ENCODE results near the gene SLC4A5. TPM values are rescaled to one million over a fixed set of nuclear protein-coding genes. Genes with fewer than 3 reads are reported as not detected.
"Not testable (repeated sequence)": the region's sequence is repeated elsewhere in the genome, so short reads cannot be mapped to it uniquely, and the experiment has no call there.

The SLC4A5 gene
- total RNA-seq, 1 donor, result 0.36 TPM

DNA sequence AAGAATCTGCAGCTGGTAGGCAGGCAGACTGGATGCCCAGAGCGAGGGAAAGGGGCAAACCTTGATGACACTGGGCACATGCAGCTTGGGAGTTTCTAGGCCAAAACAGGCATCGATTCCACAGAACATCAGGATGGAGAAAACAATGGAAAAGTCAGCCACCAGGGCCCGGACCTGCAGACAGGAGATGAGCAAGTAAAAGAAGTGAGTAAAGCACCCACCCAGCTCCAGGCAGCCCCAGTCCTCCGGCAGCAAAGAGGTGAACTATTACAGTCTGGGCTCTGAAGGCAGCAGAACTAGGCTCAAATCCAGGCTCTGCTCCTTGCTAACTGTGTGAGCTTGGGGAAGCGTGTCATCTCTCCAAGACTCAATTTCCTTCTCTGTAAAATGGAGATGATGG lies 108.2 kb downstream of the SLC4A5 start:
- Histone ChIP-seq H3K4me3 (ENCODE audit: insufficient read depth, low read length) (no peak overlapping the region), H3K4me1 (ENCODE audit: insufficient read depth, low read length) (no peaks in the 10 kb centered on the region)

GRCh38 chr2:74233648-74234047 lies 109.6 kb downstream of the SLC4A5 start:
- Histone ChIP-seq H3K27ac (ENCODE audit: low read depth, low read length) (no peak overlapping the region), H3K27me3 (ENCODE audit: insufficient read depth, low read length) (no peaks in the 10 kb centered on the region), H3K9me3 (ENCODE audit: low read depth, low read length) (no peaks in the 10 kb centered on the region), H3K4me2 (ENCODE audit: insufficient read depth, low read length) (no peak overlapping the region), H3K4me3 (ENCODE audit: insufficient read depth, low read length) (no peak overlapping the region), H3K4me1 (ENCODE audit: insufficient read depth, low read length) (no peaks in the 10 kb centered on the region), H3K36me3 (ENCODE audit: insufficient read depth, low read length) (no peaks in the 10 kb centered on the region), H3K79me2 (ENCODE audit: insufficient read depth, low read length) (no peaks in the 10 kb centered on the region), H2AFZ (ENCODE audit: low read length) (no peak overlapping the region), H4K20me1 (ENCODE audit: insufficient read depth, low read length) (no peaks in the 10 kb centered on the region)
- no peak for TF ChIP-seq CTCF (IDR thresholded peaks at IDR 0.05; ENCODE audit: extremely low read depth, low read depth, low read length)
- DNase-seq (ENCODE audit: insufficient read length, low spot score, missing footprints), result no peak

More for the DNA sequence above, 108.2 kb downstream of the SLC4A5 start:
- H3K36me3 ChIP-seq (ENCODE audit: insufficient read depth, low read length), result no peaks in the 10 kb centered on the region
- H3K79me2 ChIP-seq (ENCODE audit: insufficient read depth, low read length), result no peaks in the 10 kb centered on the region
- H3K9me3 ChIP-seq (ENCODE audit: low read depth, low read length), result peaks cover 5% of the 10 kb centered on the region
- peak; percentile 26 for DNase-seq (ENCODE audit: insufficient read length, low spot score, missing footprints)
- no peaks in the 10 kb centered on the region for H3K27me3 ChIP-seq (ENCODE audit: insufficient read depth, low read length)
- no peak overlapping the region for H2AFZ ChIP-seq (ENCODE audit: low read length)
- no peaks in the 10 kb centered on the region for H4K20me1 ChIP-seq (ENCODE audit: insufficient read depth, low read length)
- no peak overlapping the region for H3K27ac ChIP-seq (ENCODE audit: low read depth, low read length)
- no peak overlapping the region for H3K4me2 ChIP-seq (ENCODE audit: insufficient read depth, low read length)
- no peak for TF ChIP-seq CTCF (IDR thresholded peaks at IDR 0.05; ENCODE audit: extremely low read depth, low read depth, low read length)

- Histone ChIP-seq H3K4me1 (ENCODE audit: insufficient read depth, low read length) (no peaks in the 10 kb centered on the region), H3K27me3 (ENCODE audit: insufficient read depth, low read length) (no peaks in the 10 kb centered on the region), H4K20me1 (ENCODE audit: insufficient read depth, low read length) (no peaks in the 10 kb centered on the region), H3K36me3 (ENCODE audit: insufficient read depth, low read length) (no peaks in the 10 kb centered on the region), H3K9me3 (ENCODE audit: low read depth, low read length) (no peaks in the 10 kb centered on the region), H3K4me3 (ENCODE audit: insufficient read depth, low read length) (no peak overlapping the region), H3K4me2 (ENCODE audit: insufficient read depth, low read length) (no peak overlapping the region), H3K27ac (ENCODE audit: low read depth, low read length) (no peak overlapping the region), H2AFZ (ENCODE audit: low read length) (no peak overlapping the region), H3K79me2 (ENCODE audit: insufficient read depth, low read length) (no peaks in the 10 kb centered on the region)
- DNase-seq (ENCODE audit: insufficient read length, low spot score, missing footprints), result no peak
- no peak for TF ChIP-seq CTCF (IDR thresholded peaks at IDR 0.05; ENCODE audit: extremely low read depth, low read depth, low read length)
Measured at GRCh38 chr2:74232426-74232825, 110.8 kb downstream of the SLC4A5 start.

DNA sequence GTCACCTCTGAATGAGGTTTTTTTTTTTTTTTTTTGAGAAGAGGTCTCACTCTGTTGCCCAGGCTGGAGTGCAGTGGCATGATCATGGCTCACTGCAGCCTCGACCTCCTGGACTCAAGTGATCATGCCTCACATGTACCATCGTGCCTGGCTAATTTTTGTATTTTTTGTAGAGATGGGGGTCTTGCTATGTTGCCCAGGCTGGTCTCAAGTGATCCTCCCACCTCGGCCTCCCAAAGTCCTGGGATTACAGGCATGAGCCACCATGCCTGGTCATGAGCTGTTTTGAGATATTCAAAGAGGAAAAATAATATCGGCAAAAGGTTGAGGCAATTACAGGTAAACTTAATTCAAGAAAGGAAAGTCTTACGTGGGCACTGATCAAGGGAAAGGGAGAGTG lies 113.4 kb downstream of the SLC4A5 start:
- not testable (repeated sequence) for H4K20me1 ChIP-seq (ENCODE audit: insufficient read depth, low read length); H3K9me3 ChIP-seq (ENCODE audit: low read depth, low read length); H3K27me3 ChIP-seq (ENCODE audit: insufficient read depth, low read length); H3K4me2 ChIP-seq (ENCODE audit: insufficient read depth, low read length); H3K4me3 ChIP-seq (ENCODE audit: insufficient read depth, low read length); H3K4me1 ChIP-seq (ENCODE audit: insufficient read depth, low read length); H3K27ac ChIP-seq (ENCODE audit: low read depth, low read length); DNase-seq (ENCODE audit: insufficient read length, low spot score, missing footprints); H3K79me2 ChIP-seq (ENCODE audit: insufficient read depth, low read length); H3K36me3 ChIP-seq (ENCODE audit: insufficient read depth, low read length); H2AFZ ChIP-seq (ENCODE audit: low read length)

Measured in osteoblast (primary cell).